H1 (cell line): ENCODE measurements around the gene ZCRB1. TPM values are rescaled to one million over a fixed set of nuclear protein-coding genes. Genes with fewer than 3 reads are reported as not detected.

Experiments used
- CTCF ChIA-PET: fragments of 300-600 bp; sonication (Branson Sonifier 250); formaldehyde crosslinking; loops from one replicate; lab custom pipeline; 2021; ENCODE audit not compliant: partially characterized antibody; lab: Charles Lee
- POLR2A ChIA-PET: fragments of 300-600 bp; sonication (Branson Sonifier 250); formaldehyde crosslinking; loops from one replicate; lab custom pipeline; 2021; ENCODE audit warnings: inconsistent platforms; ENCODE audit not compliant: partially characterized antibody; lab: Charles Lee
- DNase-seq, 2 experiments: peaks; one replicate each; pipeline versions ENCODE4 v3.0.0 to v3.0.0-alpha.2; 2010 to 2022; ENCODE audit warnings: low spot score in 2 of 2, low read depth in 1 of 2, mixed read lengths in 1 of 2
- FAIRE-seq: peaks from 2 replicates; lab custom pipeline; 2011; peaks lifted over from hg19 to GRCh38; lab: Jason Lieb, UNC
- H2AFZ ChIP-seq: 2 replicates; pipeline ENCODE4 v1.8.1; 2012; ENCODE audit warnings: low read length, inconsistent platforms
- H2AK5ac ChIP-seq: 2 replicates; pipeline ENCODE4 v1.6.1; 2013; ENCODE audit warnings: low read depth, low read length
- H2BK120ac ChIP-seq: replicated peaks from 2 replicates; pipeline ENCODE3; 2013; ENCODE audit warnings: low read depth, low read length, inconsistent platforms
- H2BK12ac ChIP-seq: 2 replicates; pipeline ENCODE4 v1.6.1; 2013; ENCODE audit warnings: low read depth, low read length
- H2BK15ac ChIP-seq: 2 replicates; pipeline ENCODE4 v1.6.1; 2013; ENCODE audit warnings: low read length
- H2BK20ac ChIP-seq: 2 replicates; pipeline ENCODE4 v1.6.1; 2013; ENCODE audit warnings: low read length
- H2BK5ac ChIP-seq: 2 replicates; pipeline ENCODE4 v1.6.1; 2013; ENCODE audit warnings: low read depth, low read length
- H3K14ac ChIP-seq: 2 replicates; pipeline ENCODE4 v1.6.1; 2013; ENCODE audit warnings: inconsistent platforms; ENCODE audit not compliant: insufficient read length
- H3K18ac ChIP-seq: 2 replicates; pipeline ENCODE4 v1.6.1; 2013; ENCODE audit warnings: low read length; ENCODE audit errors: extremely low read depth
- H3K23ac ChIP-seq: 2 replicates; pipeline ENCODE4 v1.6.1; 2013; ENCODE audit warnings: inconsistent platforms; ENCODE audit not compliant: insufficient read length
- H3K23me2 ChIP-seq: 2 replicates; pipeline ENCODE4 v1.6.1; 2013; ENCODE audit warnings: low read depth, low read length
- H3K27ac ChIP-seq: 2 replicates; pipeline ENCODE4 v1.6.1; 2011; ENCODE audit warnings: low read depth, low read length, inconsistent platforms
- H3K27me3 ChIP-seq, 4 experiments: replicated peaks in 1 of 4; 1 replicate in 1 of 4; 2 replicates in 3 of 4; pipeline versions ENCODE4 v1.6.1 to v1.8.1; 2011 to 2013; ENCODE audit warnings: low read length in 3 of 4, mild to moderate bottlenecking in 3 of 4, inconsistent platforms in 2 of 4, mixed read lengths in 2 of 4, moderate library complexity in 1 of 4; ENCODE audit not compliant: control insufficient read depth in 3 of 4, insufficient read depth in 3 of 4; ENCODE audit errors: extremely low read depth in 1 of 4
- H3K36me3 ChIP-seq, 4 experiments: 2 replicates each; pipeline versions ENCODE4 v1.6.1 to v1.8.1; 2011 to 2013; ENCODE audit warnings: mild to moderate bottlenecking in 4 of 4, low read length in 3 of 4, moderate library complexity in 2 of 4, control low read depth in 1 of 4, inconsistent platforms in 1 of 4; ENCODE audit not compliant: insufficient read depth in 4 of 4, control insufficient read depth in 2 of 4
- H3K4ac ChIP-seq: replicated peaks from 2 replicates; pipeline ENCODE3; 2013; ENCODE audit warnings: low read length, low read depth, mixed read lengths, inconsistent platforms; ENCODE audit not compliant: insufficient read length
- H3K4me1 ChIP-seq, 4 experiments: replicated peaks in 1 of 4; 1 replicate in 1 of 4; 2 replicates in 3 of 4; pipeline versions ENCODE4 v1.6.1 to v1.8.1; 2011 to 2013; ENCODE audit warnings: low read length in 3 of 4, inconsistent platforms in 2 of 4, mixed read lengths in 1 of 4; ENCODE audit not compliant: insufficient read depth in 4 of 4, control insufficient read depth in 3 of 4
- H3K4me2 ChIP-seq, 2 experiments: 2 replicates each; pipeline versions ENCODE4 v1.6.1 to v1.8.1; 2011 to 2013; ENCODE audit warnings: low read depth in 2 of 2, low read length in 2 of 2, control low read depth in 1 of 2, inconsistent platforms in 1 of 2, mild to moderate bottlenecking in 1 of 2; ENCODE audit not compliant: insufficient read depth in 1 of 2
- H3K4me3 ChIP-seq, 4 experiments: fragments of 200-600, 300-600 bp in 1 of 4; sonication (generic), shearing (Covaris generic), sonication (Bioruptor Twin) in 1 of 4; 2 replicates each; pipeline versions ENCODE4 v1.5.1 to v1.8.1; 2011 to 2016; ENCODE audit warnings: low read length in 4 of 4, low read depth in 3 of 4, control low read depth in 2 of 4, inconsistent platforms in 2 of 4, mild to moderate bottlenecking in 2 of 4, mixed read lengths in 1 of 4, moderate library complexity in 1 of 4; ENCODE audit not compliant: insufficient read depth in 2 of 4; ENCODE audit errors: extremely low read depth in 1 of 4
- H3K56ac ChIP-seq: replicated peaks from 2 replicates; pipeline ENCODE3; 2013; ENCODE audit warnings: low read depth, mild to moderate bottlenecking, mixed read lengths, low read length, inconsistent platforms; ENCODE audit not compliant: insufficient read length
- H3K79me1 ChIP-seq: 2 replicates; pipeline ENCODE4 v1.6.1; 2013; ENCODE audit warnings: low read depth, low read length, control low read depth
- H3K79me2 ChIP-seq, 2 experiments: 2 replicates each; pipeline versions ENCODE4 v1.6.1 to v1.8.1; 2012 to 2013; ENCODE audit warnings: low read length in 2 of 2, mild to moderate bottlenecking in 2 of 2, inconsistent platforms in 1 of 2; ENCODE audit not compliant: insufficient read depth in 2 of 2, control insufficient read depth in 1 of 2
- H3K9ac ChIP-seq, 4 experiments: replicated peaks in 1 of 4; 1 replicate in 1 of 4; 2 replicates in 3 of 4; pipeline versions ENCODE4 v1.6.1 to v1.8.1; 2011 to 2013; ENCODE audit warnings: low read depth in 3 of 4, low read length in 3 of 4, control low read depth in 2 of 4, mild to moderate bottlenecking in 2 of 4, moderate library complexity in 2 of 4, inconsistent platforms in 1 of 4; ENCODE audit errors: extremely low read depth in 1 of 4
- H3K9me3 ChIP-seq, 2 experiments: 2 replicates each; pipeline versions ENCODE4 v1.6.1 to v1.8.1; 2012 to 2013; ENCODE audit warnings: mild to moderate bottlenecking in 2 of 2, moderate library complexity in 2 of 2, control low read depth in 1 of 2, inconsistent platforms in 1 of 2, low read depth in 1 of 2, low read length in 1 of 2, mixed read lengths in 1 of 2; ENCODE audit not compliant: insufficient read depth in 2 of 2
- H4K20me1 ChIP-seq, 2 experiments: replicated peaks in 1 of 2; 2 replicates each; pipeline versions ENCODE3 to v1.8.1; 2011 to 2013; ENCODE audit warnings: inconsistent platforms in 2 of 2, low read length in 2 of 2, mild to moderate bottlenecking in 1 of 2; ENCODE audit not compliant: insufficient read depth in 2 of 2, control insufficient read depth in 1 of 2
- H4K5ac ChIP-seq: 2 replicates; pipeline ENCODE4 v1.6.1; 2013; ENCODE audit warnings: low read length, low read depth, mixed read lengths, inconsistent platforms; ENCODE audit not compliant: insufficient read length
- H4K8ac ChIP-seq: 2 replicates; pipeline ENCODE4 v1.8.0; 2013; ENCODE audit warnings: mild to moderate bottlenecking, moderate library complexity, low read length, inconsistent platforms; ENCODE audit not compliant: insufficient read depth; ENCODE audit errors: extremely low read depth
- H4K91ac ChIP-seq: replicated peaks from 2 replicates; pipeline ENCODE3; 2013; ENCODE audit warnings: low read length, mixed read lengths, inconsistent platforms; ENCODE audit not compliant: insufficient read length
- FOSL1 ChIP-seq: IDR thresholded peaks from 2 replicates; pipeline ENCODE4 v1.6.1; 2011; ENCODE audit warnings: mild to moderate bottlenecking, low read depth, low read length, moderate library complexity; ENCODE audit not compliant: insufficient read depth
- HDAC2 ChIP-seq, 2 experiments: fragments of 300-600 bp in 1 of 2; sonication (generic) in 1 of 2; IDR thresholded peaks; 2 replicates each; pipeline ENCODE4 v1.6.1; 2011 to 2012; ENCODE audit warnings: low read depth in 2 of 2, low read length in 2 of 2, mild to moderate bottlenecking in 2 of 2, moderate library complexity in 2 of 2, borderline replicate concordance in 1 of 2, inconsistent platforms in 1 of 2
- JUND ChIP-seq: IDR thresholded peaks from 2 replicates; pipeline ENCODE4 v1.6.1; 2011; ENCODE audit warnings: mild to moderate bottlenecking, improper control_type of control experiment, low read length
- KDM5A ChIP-seq: fragments of 200-600 bp; IDR thresholded peaks from 2 replicates; pipeline ENCODE4 v1.7.1; 2012; ENCODE audit warnings: mild to moderate bottlenecking, low read length, inconsistent platforms, mixed read lengths
- NANOG ChIP-seq: IDR thresholded peaks from 2 replicates; pipeline ENCODE4 v1.6.1; 2011; ENCODE audit warnings: low read length, low read depth, mild to moderate bottlenecking, inconsistent platforms; ENCODE audit not compliant: insufficient read depth, poor library complexity, severe bottlenecking
- PHF8 ChIP-seq: fragments of 200-600 bp; sonication (generic); conservative IDR thresholded peaks from 2 replicates; pipeline ENCODE4 v1.7.1; 2012; ENCODE audit warnings: low read depth, mild to moderate bottlenecking, inconsistent platforms, low read length, moderate library complexity
- POLR2AphosphoS5 ChIP-seq: IDR thresholded peaks from 2 replicates; pipeline ENCODE4 v1.6.1; 2011; ENCODE audit warnings: low read depth, low read length
- SIN3A ChIP-seq, 2 experiments: IDR thresholded peaks in 1 of 2; conservative IDR thresholded peaks in 1 of 2; 2 replicates each; pipeline ENCODE4 v1.6.1; 2011 to 2012; ENCODE audit warnings: low read length in 2 of 2, improper control_type of control experiment in 1 of 2, low read depth in 1 of 2, mild to moderate bottlenecking in 1 of 2
- TAF1 ChIP-seq: IDR thresholded peaks from 2 replicates; pipeline ENCODE4 v1.6.1; 2011; ENCODE audit warnings: mild to moderate bottlenecking, low read depth, low read length
- TAF7 ChIP-seq: optimal IDR thresholded peaks from 2 replicates; pipeline ENCODE3; 2011; ENCODE audit warnings: low read depth, mild to moderate bottlenecking, inconsistent platforms, low read length, moderate library complexity, borderline replicate concordance
- TCF12 ChIP-seq: IDR thresholded peaks from 2 replicates; pipeline ENCODE4 v1.6.1; 2011; ENCODE audit warnings: low read depth, mild to moderate bottlenecking, low read length
- WGBS, 2 experiments: shearing (Covaris generic) in 1 of 2; methylation state at CpG; one replicate each; pipeline versions ENCODE4 v1.1.6 to v1.1.7; 2013 to 2015; ENCODE audit warnings: low lambda C conversion rate in 2 of 2, mixed read lengths in 2 of 2, inconsistent platforms in 1 of 2, low coverage in 1 of 2, missing lambda C conversion rate in 1 of 2; ENCODE audit not compliant: insufficient replicate concordance in 2 of 2, insufficient coverage in 1 of 2, insufficient read length in 1 of 2; ENCODE audit errors: extremely low coverage in 1 of 2, missing lambda C conversion rate in 1 of 2; 5-methylcytosine and 5-hydroxymethylcytosine counted together
- polyA plus RNA-seq, 7 experiments: library from polyadenylated mRNA; depleted of rRNA in 3 of 7; stranded (reverse) in 5 of 7; unstranded in 2 of 7; fragments of >200 nt in 5 of 7; fragments of 200-250 nt in 2 of 7; gene quantifications; 1 replicate in 5 of 7; 2 replicates in 1 of 7; 4 replicates in 1 of 7; pipeline versions ENCODE4 v1.2.1 to v1.2.3, GENCODE V29; 2011 to 2013; ENCODE audit warnings: missing spikeins in 2 of 7, mixed read lengths in 2 of 7
- total RNA-seq: library from RNA; stranded (reverse); fragmentation: NEBNext Ultra II Directional; extraction: Animal tissue kit (Norgen Biotek cat#: 25700); gene quantifications from 2 replicates; pipeline ENCODE4 v1.2.1, GENCODE V29; 2021
- TF ChIP-seq, protein P1 (sequence below): IDR thresholded peaks from 2 replicates; pipeline ENCODE4 v1.6.1; 2012; ENCODE audit warnings: inconsistent platforms

The ZCRB1 gene
- total and polyA plus RNA-seq, 2 of the 8 experiments (the other 6 are each of a cell fraction or from before 2014, with no cell fraction given), result 22.0 to 52.5 TPM

DNA sequence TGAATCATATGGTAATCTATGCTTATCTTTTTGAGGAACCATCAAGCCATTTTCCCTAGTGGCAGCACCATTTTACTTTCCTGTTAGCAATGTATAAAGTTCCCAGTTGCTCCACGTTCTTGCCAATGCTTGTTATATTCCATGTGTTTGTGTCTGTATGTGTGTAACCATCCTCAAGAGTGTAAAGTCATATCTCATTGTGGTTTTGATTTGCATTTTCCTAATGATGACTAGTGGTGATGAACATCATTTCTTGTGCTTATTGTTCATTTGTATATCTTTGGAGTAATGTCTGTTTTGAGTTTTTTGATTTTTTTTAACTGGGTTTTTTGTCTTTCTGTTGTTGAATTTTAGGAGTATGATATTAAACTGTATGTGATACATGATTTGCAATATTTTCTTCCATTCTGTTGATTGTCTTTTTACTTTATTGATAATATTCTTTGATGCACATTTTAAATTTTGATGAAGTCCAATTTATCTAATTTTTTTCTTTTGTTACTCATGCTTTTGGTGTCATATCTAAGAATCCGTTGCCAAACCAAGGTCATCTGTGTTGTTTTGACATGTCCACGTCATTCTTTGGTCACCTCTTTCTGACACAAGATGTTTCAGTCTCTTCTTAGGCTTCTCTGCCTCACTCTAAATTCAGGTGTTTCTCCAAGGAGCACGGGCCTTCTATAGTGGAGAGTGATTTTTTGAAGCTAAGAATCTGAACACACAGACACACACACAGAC, 36.2 kb upstream of the ZCRB1 start:
- DNase-seq, result no peak
- Histone ChIP-seq H2AK5ac (no peak overlapping the region), H3K27me3 (no peaks in the 10 kb centered on the region), H3K18ac (no peak overlapping the region), H3K4me1 (no peaks in the 10 kb centered on the region), H3K36me3 (peaks cover 0 to 6% (median 1%) of the 10 kb centered on the region in 4 experiments; a peak in 2 of 8 replicates), H2BK15ac (no peak overlapping the region), H4K8ac (no peak overlapping the region), H2BK120ac (no peak overlapping the region), H4K91ac (no peak overlapping the region), H3K79me1 (no peaks in the 10 kb centered on the region), H3K14ac (no peak overlapping the region), H4K5ac (no peak overlapping the region), H2AFZ (no peak overlapping the region), H3K23ac (no peak overlapping the region), H3K9me3 (no peaks in the 10 kb centered on the region), H3K56ac (no peak overlapping the region), H3K9ac (no peak overlapping the region), H2BK20ac (no peak overlapping the region), H2BK5ac (no peak overlapping the region), H3K4me2 (no peak overlapping the region), H3K4me3 (no peak overlapping the region), H3K4ac (no peak overlapping the region), H3K23me2 (no peaks in the 10 kb centered on the region), H2BK12ac (no peak overlapping the region), H3K79me2 (peaks cover 0 to 32% of the 10 kb centered on the region in 2 experiments; a peak in 2 of 4 replicates), H4K20me1 (peaks cover 0 to 2% of the 10 kb centered on the region in 2 experiments), H3K27ac (no peak overlapping the region)
- WGBS, 2 experiments, result 72% methylated on average over 4 of the region's 4 CpGs; no CpG with 5 or more reads in 1 of the 2 experiments
- ChIA-PET CTCF (interaction anchor here (1.1 to 1.4 kb wide), 2 partner anchors 14 to 207 kb away, joined by 4 read pairs; no protein-coding TSS in a partner anchor), POLR2A (no interaction called here)
- FAIRE-seq, result no peak
- TF ChIP-seq TCF12, result no peak
- TF ChIP-seq TAF7, result no peak
- TF ChIP-seq JUND, result no peak
- no peak for TF ChIP-seq HDAC2 (IDR thresholded peaks at IDR 0.05; ENCODE audit: borderline replicate concordance in 1 of 2, low read depth in 2 of 2, low read length in 2 of 2)
- no peak for TF ChIP-seq FOSL1
- TF ChIP-seq PHF8, result no peak
- no peak for TF ChIP-seq POLR2AphosphoS5
- TF ChIP-seq, protein P1, sequence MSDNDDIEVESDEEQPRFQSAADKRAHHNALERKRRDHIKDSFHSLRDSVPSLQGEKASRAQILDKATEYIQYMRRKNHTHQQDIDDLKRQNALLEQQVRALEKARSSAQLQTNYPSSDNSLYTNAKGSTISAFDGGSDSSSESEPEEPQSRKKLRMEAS, result no peak
- TF ChIP-seq TAF1, result no peak
- no peak for TF ChIP-seq KDM5A
- TF ChIP-seq NANOG, result no peak
- TF ChIP-seq SIN3A (conservative IDR thresholded peaks at IDR 0.05 in 1 of 2, IDR thresholded peaks at IDR 0.05 in 1 of 2; ENCODE audit: low read depth in 1 of 2, low read length in 2 of 2), result no peak
